K562 (cell line): Measurements from ENCODE around the gene RCN2. TPM values are rescaled to one million over a fixed set of nuclear protein-coding genes. Genes with fewer than 3 reads are reported as not detected.

Experiments
- DMBX1 ChIP-seq: fragments of 250-450 bp; sonication (Bioruptor Pico); IDR thresholded peaks from 2 replicates; pipeline ENCODE4 v1.8.0; 2022; ENCODE audit warnings: inconsistent platforms, mild to moderate bottlenecking, moderate library complexity, borderline replicate concordance
- E2F6 ChIP-seq, 2 experiments: IDR thresholded peaks; 2 replicates each; pipeline ENCODE4 v1.6.1; 2011; ENCODE audit warnings: borderline replicate concordance in 1 of 2, control low read depth in 1 of 2, low read depth in 1 of 2, low read length in 1 of 2, mild to moderate bottlenecking in 1 of 2, mixed read lengths in 1 of 2, moderate library complexity in 1 of 2; ENCODE audit not compliant: insufficient read depth in 1 of 2, insufficient read length in 1 of 2, poor library complexity in 1 of 2, severe bottlenecking in 1 of 2; ENCODE audit errors: extremely low read depth in 1 of 2
- GABPB1 ChIP-seq: sonication (generic); formaldehyde crosslinking; IDR thresholded peaks from 2 replicates; pipeline ENCODE4 v1.8.0; 2022; ENCODE audit warnings: mild to moderate bottlenecking, missing genetic modification reagents
- HOXB6 ChIP-seq: fragments of 250-450 bp; sonication (Bioruptor Pico); IDR thresholded peaks from 2 replicates; pipeline ENCODE4 v1.5.1; 2022; ENCODE audit warnings: mild to moderate bottlenecking, borderline replicate concordance
- HSF4 ChIP-seq: fragments of 250-450 bp; sonication (Bioruptor Pico); IDR thresholded peaks from 2 replicates; pipeline ENCODE4 v2.1.2; 2022; ENCODE audit warnings: mild to moderate bottlenecking, moderate library complexity, borderline replicate concordance
- IRF9 ChIP-seq: fragments of 450-650 bp; IDR thresholded peaks from 2 replicates; pipeline ENCODE4 v1.6.1; 2016; ENCODE audit warnings: missing biosample characterization, missing genetic modification characterization
- KLF13 ChIP-seq: fragments of 450-650 bp; IDR thresholded peaks from 2 replicates; pipeline ENCODE4 v1.6.1; 2016; ENCODE audit warnings: missing genetic modification characterization, low read depth, mild to moderate bottlenecking, missing compliant biosample characterization, moderate library complexity, borderline replicate concordance
- LARP7 ChIP-seq: fragments of 450-650 bp; IDR thresholded peaks from 2 replicates; pipeline ENCODE4 v1.6.1; 2016
- MITF ChIP-seq: IDR thresholded peaks from 2 replicates; pipeline ENCODE4 v1.6.1; 2014; ENCODE audit warnings: antibody characterized with exemption
- RBM39 ChIP-seq: fragments of 200-400 bp; formaldehyde crosslinking; optimal IDR thresholded peaks from 2 replicates; pipeline ENCODE3; 2018; ENCODE audit warnings: low read depth, low read length
- SFPQ ChIP-seq: fragments of 200-400 bp; formaldehyde crosslinking; IDR thresholded peaks from 2 replicates; pipeline ENCODE4 v1.6.1; 2017; ENCODE audit warnings: mild to moderate bottlenecking, low read depth, low read length, moderate library complexity
- TAF15 ChIP-seq: fragments of 200-400 bp; formaldehyde crosslinking; IDR thresholded peaks from 2 replicates; pipeline ENCODE4 v1.6.1; 2017; ENCODE audit warnings: mild to moderate bottlenecking, low read depth, low read length, moderate library complexity
- TRIM25 ChIP-seq: fragments of 450-650 bp; IDR thresholded peaks from 2 replicates; pipeline ENCODE4 v1.7.0; 2016; ENCODE audit warnings: borderline replicate concordance
- XRCC3 ChIP-seq: fragments of 450-650 bp; IDR thresholded peaks from 2 replicates; pipeline ENCODE4 v1.6.1; 2017; ENCODE audit warnings: mild to moderate bottlenecking, moderate library complexity
- ZFPM2 ChIP-seq: fragments of 250-450 bp; sonication (Bioruptor Pico); IDR thresholded peaks from 2 replicates; pipeline ENCODE4 v1.5.1; 2022; ENCODE audit warnings: mild to moderate bottlenecking
- ZKSCAN3 ChIP-seq: fragments of 250-450 bp; sonication (Bioruptor Pico); IDR thresholded peaks from 2 replicates; pipeline ENCODE4 v1.4.0; 2020
- ZNF121 ChIP-seq: sonication (generic); formaldehyde crosslinking; conservative IDR thresholded peaks from 2 replicates; pipeline ENCODE4 v1.8.0; 2022; ENCODE audit warnings: missing genetic modification reagents
- ZNF699 ChIP-seq: fragments of 250-450 bp; sonication (Bioruptor Pico); IDR thresholded peaks from 2 replicates; pipeline ENCODE4 v1.8.0; 2021; ENCODE audit warnings: mild to moderate bottlenecking, moderate library complexity; ENCODE audit not compliant: insufficient replicate concordance
- ZNF717 ChIP-seq: fragments of 250-450 bp; sonication (Bioruptor Pico); IDR thresholded peaks from 2 replicates; pipeline ENCODE4 v1.5.0; 2021
- ZNF780A ChIP-seq: fragments of 250-450 bp; sonication (Bioruptor Pico); IDR thresholded peaks from 2 replicates; pipeline ENCODE4 v1.5.0; 2021; ENCODE audit warnings: mild to moderate bottlenecking
- polyA plus RNA-seq, 8 experiments: library from polyadenylated mRNA; depleted of rRNA in 4 of 8; stranded (reverse) in 5 of 8; unstranded in 3 of 8; fragments of >200 nt; fragmentation: Nextera tagmentation in 2 of 8; fragmentation: Illumina TruSeq in 1 of 8; extraction: Ambion mirVana in 2 of 8; extraction: Trizol in 1 of 8; gene quantifications; 2 replicates each; pipeline versions ENCODE4 v1.2.1 to v1.2.3, GENCODE V29; 2011 to 2014; ENCODE audit warnings: inconsistent platforms in 1 of 8, missing spikeins in 1 of 8
- total RNA-seq, 7 experiments: library from RNA; depleted of rRNA in 6 of 7; stranded (reverse); fragments of >200 nt in 6 of 7; fragmentation: Illumina TruSeq in 2 of 7; extraction: Trizol in 2 of 7; gene quantifications; 2 replicates each; pipeline versions ENCODE4 v1.2.1 to v1.2.3, GENCODE V29; 2011 to 2021; ENCODE audit warnings: low replicate concordance in 1 of 7

The RCN2 gene
- total and polyA plus RNA-seq, 9 of the 15 experiments (the other 6 are each of a cell fraction or from before 2014, with no cell fraction given) = 20.9 to 63.6 (median 52.8) TPM

GRCh38 chr15:76931397-76932134, at the start of gene RCN2 (continued):
- TF ChIP-seq TRIM25 (no peak), ZNF780A (CRISPR knock-in tag) (no peak), HOXB6 (no peak), E2F6 (IDR thresholded peaks at IDR 0.05; ENCODE audit: borderline replicate concordance in 1 of 2, extremely low read depth in 1 of 2, insufficient read depth in 1 of 2, insufficient read length in 1 of 2, low read depth in 1 of 2, low read length in 1 of 2, poor library complexity in 1 of 2, severe bottlenecking in 1 of 2) (peak; percentile 49 to 69), GABPB1 (CRISPR knock-in tag) (no peak), ZKSCAN3 (CRISPR knock-in tag) (no peak), HSF4 (CRISPR knock-in tag) (no peak), ZNF699 (CRISPR knock-in tag) (no peak), TAF15 (no peak), ZFPM2 (CRISPR knock-in tag) (no peak), MITF (no peak), IRF9 (tag) (no peak), LARP7 (no peak), XRCC3 (no peak), SFPQ (no peak), DMBX1 (no peak), KLF13 (tag) (no peak), ZNF717 (CRISPR knock-in tag) (no peak), ZNF121 (no peak), RBM39 (no peak)
